Measurements from ENCODE around the gene MAPK6. TPM values are rescaled to one million over a fixed set of nuclear protein-coding genes. Genes with fewer than 3 reads are reported as not detected.
A peak's percentile ranks its signal among the peaks of the same experiment; 100 is the strongest.

MAPK6 gene
- total RNA-seq, 4 donors from 2014 or later = 50.0 to 87.1 (median 69.2) TPM

DNA sequence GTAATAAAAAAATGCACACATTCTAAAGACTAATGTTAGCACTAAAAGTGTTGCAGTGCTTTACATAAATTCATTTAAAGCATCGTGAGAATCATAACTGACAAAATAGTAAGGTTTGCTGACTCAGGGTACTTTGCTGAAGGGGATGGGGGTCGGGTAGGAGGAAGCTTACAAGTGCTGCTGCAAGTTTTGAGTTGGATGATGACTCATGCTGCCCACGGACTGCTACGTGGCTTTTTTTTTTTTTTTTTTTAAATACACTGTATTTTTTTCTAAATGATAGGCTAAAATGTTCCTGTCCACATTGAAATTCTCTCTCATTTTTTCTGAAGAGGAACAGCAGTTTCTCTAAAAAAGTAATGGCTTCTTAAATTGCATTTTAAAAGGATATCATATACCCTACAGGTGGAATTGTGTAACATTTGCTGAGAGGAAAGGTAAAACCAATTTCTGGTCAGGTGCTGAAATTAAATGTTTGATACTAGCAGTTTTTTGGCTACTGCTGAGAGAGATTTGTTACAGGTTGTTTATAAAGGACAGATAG, 2.2 kb downstream of the MAPK6 start:
- H3K36me3 ChIP-seq = no peaks in the 10 kb centered on the region
- H3K27me3 ChIP-seq = no peaks in the 10 kb centered on the region
- peaks cover 32% of the 10 kb centered on the region for H3K4me1 ChIP-seq
- DNase-seq (ENCODE audit: low spot score in 2 of 2) = no peak
- H3K4me3 ChIP-seq = peak overlapping the region; percentile 62
- peak overlapping the region; percentile 96 for H3K27ac ChIP-seq
- no peak for TF ChIP-seq POLR2A (IDR thresholded peaks at IDR 0.05)
- no peak for TF ChIP-seq POLR2AphosphoS5 (IDR thresholded peaks at IDR 0.05)
- TF ChIP-seq, protein P1, sequence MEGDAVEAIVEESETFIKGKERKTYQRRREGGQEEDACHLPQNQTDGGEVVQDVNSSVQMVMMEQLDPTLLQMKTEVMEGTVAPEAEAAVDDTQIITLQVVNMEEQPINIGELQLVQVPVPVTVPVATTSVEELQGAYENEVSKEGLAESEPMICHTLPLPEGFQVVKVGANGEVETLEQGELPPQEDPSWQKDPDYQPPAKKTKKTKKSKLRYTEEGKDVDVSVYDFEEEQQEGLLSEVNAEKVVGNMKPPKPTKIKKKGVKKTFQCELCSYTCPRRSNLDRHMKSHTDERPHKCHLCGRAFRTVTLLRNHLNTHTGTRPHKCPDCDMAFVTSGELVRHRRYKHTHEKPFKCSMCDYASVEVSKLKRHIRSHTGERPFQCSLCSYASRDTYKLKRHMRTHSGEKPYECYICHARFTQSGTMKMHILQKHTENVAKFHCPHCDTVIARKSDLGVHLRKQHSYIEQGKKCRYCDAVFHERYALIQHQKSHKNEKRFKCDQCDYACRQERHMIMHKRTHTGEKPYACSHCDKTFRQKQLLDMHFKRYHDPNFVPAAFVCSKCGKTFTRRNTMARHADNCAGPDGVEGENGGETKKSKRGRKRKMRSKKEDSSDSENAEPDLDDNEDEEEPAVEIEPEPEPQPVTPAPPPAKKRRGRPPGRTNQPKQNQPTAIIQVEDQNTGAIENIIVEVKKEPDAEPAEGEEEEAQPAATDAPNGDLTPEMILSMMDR (IDR thresholded peaks at IDR 0.05) = no peak
- no peak for TF ChIP-seq EP300 (IDR thresholded peaks at IDR 0.05)
- no peaks in the 10 kb centered on the region for H3K9me3 ChIP-seq
- under 1% methylated on average over 4 of the region's 4 CpGs for WGBS

DNA sequence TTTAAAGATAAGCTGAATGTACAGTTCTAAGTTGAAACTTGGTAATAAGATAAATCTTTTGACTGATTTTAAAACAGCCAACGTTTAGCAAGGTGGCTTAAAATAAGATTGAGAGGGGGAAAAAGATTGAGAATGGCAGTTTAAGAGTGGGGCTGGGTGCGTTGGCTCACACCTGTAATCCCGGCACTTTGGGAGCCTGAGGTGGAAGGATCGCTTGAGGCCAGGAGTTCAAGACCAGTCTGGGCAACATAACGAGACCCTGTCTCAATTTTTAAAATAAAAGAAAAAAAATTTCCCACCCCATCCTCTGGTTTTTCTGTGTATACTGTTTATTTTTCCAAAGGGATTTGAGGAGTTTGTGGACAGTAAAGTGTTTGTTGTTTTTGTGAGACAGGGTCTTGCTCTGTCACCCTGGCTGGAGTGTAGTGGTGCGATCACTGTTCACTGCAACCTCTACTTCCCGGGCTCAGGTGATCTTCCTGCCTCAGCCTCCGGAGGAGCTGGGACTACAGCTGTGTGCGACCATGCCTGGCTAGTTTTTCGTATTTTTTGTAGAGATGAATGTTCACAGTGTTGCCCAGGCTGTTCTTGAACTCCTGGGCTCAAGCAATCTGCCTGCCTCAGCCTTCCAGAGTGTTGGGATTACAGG, 3.0 kb downstream of the MAPK6 start:
- WGBS = 52% methylated on average over 10 of the region's 10 CpGs
- TF ChIP-seq EP300 (IDR thresholded peaks at IDR 0.05) (no peak), POLR2AphosphoS5 (IDR thresholded peaks at IDR 0.05) (no peak), POLR2A (IDR thresholded peaks at IDR 0.05) (no peak)
- TF ChIP-seq, protein P1 (IDR thresholded peaks at IDR 0.05) = no peak
- Histone ChIP-seq H3K27ac (peak overlapping the region; percentile 96), H3K9me3 (no peaks in the 10 kb centered on the region), H3K36me3 (no peaks in the 10 kb centered on the region), H3K4me1 (peaks cover 32% of the 10 kb centered on the region), H3K4me3 (peak overlapping the region; percentile 62), H3K27me3 (no peaks in the 10 kb centered on the region)
- DNase-seq (ENCODE audit: low spot score in 2 of 2) = no peak

DNA sequence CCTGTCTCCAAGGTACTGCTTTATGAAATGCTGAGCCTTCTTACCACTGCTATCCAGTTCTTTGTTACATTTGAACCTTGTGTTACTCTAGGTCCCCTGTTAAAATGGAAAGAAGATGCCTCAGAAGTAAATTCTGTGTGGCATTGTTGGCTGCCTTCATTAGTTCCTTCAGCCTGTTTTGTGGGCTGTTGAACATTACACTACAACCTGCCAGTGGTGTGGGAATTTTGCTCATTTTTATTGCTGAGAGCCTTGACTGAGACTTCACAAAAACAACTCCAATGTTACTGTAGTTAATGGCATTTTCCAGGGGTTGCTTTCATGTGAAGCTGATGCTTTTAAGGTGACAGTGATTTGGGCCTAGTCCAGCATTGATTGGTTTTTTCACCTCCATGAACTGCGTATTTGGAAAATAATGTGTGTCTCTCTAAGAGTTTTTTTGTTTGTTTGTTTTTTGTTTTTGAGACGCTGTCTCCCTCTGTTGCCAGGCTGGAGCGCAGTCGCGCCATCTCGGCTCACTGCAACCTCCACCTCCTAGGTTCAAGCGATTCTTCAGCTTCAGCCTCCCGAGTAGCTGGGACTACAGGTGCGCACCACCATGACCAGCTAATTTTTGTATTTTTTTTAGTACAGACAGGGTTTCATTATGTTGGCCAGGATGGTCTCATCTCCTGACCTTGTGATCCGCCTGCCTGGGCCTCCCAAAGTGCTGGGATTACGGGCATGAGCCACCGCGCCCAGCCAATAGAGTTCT, 4.3 kb downstream of the MAPK6 start:
- peaks cover 3% of the 10 kb centered on the region for H3K36me3 ChIP-seq
- no peak for DNase-seq (ENCODE audit: low spot score in 2 of 2)
- WGBS = 94% methylated on average over 13 of the region's 13 CpGs
- no peaks in the 10 kb centered on the region for H3K9me3 ChIP-seq
- no peaks in the 10 kb centered on the region for H3K27me3 ChIP-seq
- TF ChIP-seq EP300 (IDR thresholded peaks at IDR 0.05) (no peak), POLR2AphosphoS5 (IDR thresholded peaks at IDR 0.05) (no peak), POLR2A (IDR thresholded peaks at IDR 0.05) (no peak)
- TF ChIP-seq, protein P1 (IDR thresholded peaks at IDR 0.05) = no peak
- H3K4me3 ChIP-seq = peak overlapping the region; percentile 62
- peak overlapping the region; percentile 96 for H3K27ac ChIP-seq
- H3K4me1 ChIP-seq = peaks cover 31% of the 10 kb centered on the region

- peaks cover 13% of the 10 kb centered on the region for H3K36me3 ChIP-seq
- H3K27me3 ChIP-seq = no peaks in the 10 kb centered on the region
- no peaks in the 10 kb centered on the region for H3K4me1 ChIP-seq
- H3K4me3 ChIP-seq = no peak overlapping the region
- H3K9me3 ChIP-seq = no peaks in the 10 kb centered on the region
- DNase-seq (ENCODE audit: low spot score in 2 of 2) = no peak
- TF ChIP-seq POLR2A (IDR thresholded peaks at IDR 0.05) = no peak
- TF ChIP-seq, protein P1 (IDR thresholded peaks at IDR 0.05) = no peak
- TF ChIP-seq POLR2AphosphoS5 (IDR thresholded peaks at IDR 0.05) = no peak
- TF ChIP-seq EP300 (IDR thresholded peaks at IDR 0.05) = no peak
- H3K27ac ChIP-seq = no peak overlapping the region
- WGBS = 95% methylated on average over 5 of the region's 5 CpGs
Measured at GRCh38 chr15:52028431-52029093, 9.5 kb downstream of the MAPK6 start.
